ENCODE results near the gene VDR. TPM values are rescaled to one million over a fixed set of nuclear protein-coding genes. Genes with fewer than 3 reads are reported as not detected.

VDR gene
- polyA plus RNA-seq, 3 donors, result 6.0 to 14.8 (median 12.8) TPM

- Mint-ChIP-seq H3K27ac (no peak overlapping the region), H3K36me3 (no peaks in the 10 kb centered on the region), H3K9me3 (no peaks in the 10 kb centered on the region), H3K4me1 (peaks cover 48% of the 10 kb centered on the region), H3K27me3 (ENCODE audit: low read depth in 3 of 3) (peaks cover 2 to 4% (median 4%) of the 10 kb centered on the region in 3 donors), H3K4me3 (no peak overlapping the region)
- WGBS (ENCODE audit: insufficient coverage), result 100% methylated on average over 1 of the region's 3 CpGs
- no peak overlapping the region for H2AFZ ChIP-seq (ENCODE audit: insufficient read depth, low read depth, low read length, poor library complexity, severe bottlenecking)
- no peak overlapping the region for H3K27ac ChIP-seq (ENCODE audit: low read depth in 1 of 2, low read length in 2 of 2)
- H3K4me2 ChIP-seq (replicated peaks; ENCODE audit: extremely low read depth, low read length, poor library complexity, severe bottlenecking), result no peak overlapping the region
- no peak overlapping the region for H3K9ac ChIP-seq (ENCODE audit: insufficient read depth, low read length, poor library complexity, severe bottlenecking)
- H3K4me3 ChIP-seq (replicated peaks in 1 of 3; ENCODE audit: low read depth in 2 of 3, low read length in 3 of 3), result no peak overlapping the region
- TF ChIP-seq, protein P1, sequence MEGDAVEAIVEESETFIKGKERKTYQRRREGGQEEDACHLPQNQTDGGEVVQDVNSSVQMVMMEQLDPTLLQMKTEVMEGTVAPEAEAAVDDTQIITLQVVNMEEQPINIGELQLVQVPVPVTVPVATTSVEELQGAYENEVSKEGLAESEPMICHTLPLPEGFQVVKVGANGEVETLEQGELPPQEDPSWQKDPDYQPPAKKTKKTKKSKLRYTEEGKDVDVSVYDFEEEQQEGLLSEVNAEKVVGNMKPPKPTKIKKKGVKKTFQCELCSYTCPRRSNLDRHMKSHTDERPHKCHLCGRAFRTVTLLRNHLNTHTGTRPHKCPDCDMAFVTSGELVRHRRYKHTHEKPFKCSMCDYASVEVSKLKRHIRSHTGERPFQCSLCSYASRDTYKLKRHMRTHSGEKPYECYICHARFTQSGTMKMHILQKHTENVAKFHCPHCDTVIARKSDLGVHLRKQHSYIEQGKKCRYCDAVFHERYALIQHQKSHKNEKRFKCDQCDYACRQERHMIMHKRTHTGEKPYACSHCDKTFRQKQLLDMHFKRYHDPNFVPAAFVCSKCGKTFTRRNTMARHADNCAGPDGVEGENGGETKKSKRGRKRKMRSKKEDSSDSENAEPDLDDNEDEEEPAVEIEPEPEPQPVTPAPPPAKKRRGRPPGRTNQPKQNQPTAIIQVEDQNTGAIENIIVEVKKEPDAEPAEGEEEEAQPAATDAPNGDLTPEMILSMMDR (IDR thresholded peaks at IDR 0.05), result no peak
- no peaks in the 10 kb centered on the region for H3K9me3 ChIP-seq (replicated peaks in 1 of 2; ENCODE audit: control insufficient read depth in 1 of 2, insufficient read depth in 1 of 2, low read length in 2 of 2)
- intact Hi-C loops (cut with micrococcal nuclease), result loop anchor here (2.0 to 10.0 kb wide), 4 partner anchors 33 to 118 kb away; no protein-coding TSS in a partner anchor
- H4K20me1 ChIP-seq (ENCODE audit: insufficient read depth, low read length), result no peaks in the 10 kb centered on the region
- no peaks in the 10 kb centered on the region for H3K27me3 ChIP-seq (ENCODE audit: control insufficient read depth in 2 of 2, insufficient read depth in 2 of 2, low read length in 2 of 2)
- DNase-seq, result no peak
- no peaks in the 10 kb centered on the region for H3K36me3 ChIP-seq (replicated peaks in 1 of 2; ENCODE audit: control insufficient read depth in 1 of 2, insufficient read depth in 2 of 2, low read length in 2 of 2)
- H3K79me2 ChIP-seq (ENCODE audit: insufficient read depth, low read length), result no peaks in the 10 kb centered on the region
- H3K4me1 ChIP-seq (ENCODE audit: control insufficient read depth in 1 of 2, insufficient read depth in 2 of 2, low read length in 2 of 2), result peaks cover 29 to 43% of the 10 kb centered on the region in 2 donors
Measured at GRCh38 chr12:47835831-47836155, 69.0 kb downstream of the VDR start.

- Histone ChIP-seq H3K27me3 (ENCODE audit: control insufficient read depth in 2 of 2, insufficient read depth in 2 of 2, low read length in 2 of 2) (no peaks in the 10 kb centered on the region), H3K4me2 (replicated peaks; ENCODE audit: extremely low read depth, low read length, poor library complexity, severe bottlenecking) (peak overlapping the region; percentile 4), H3K9ac (ENCODE audit: insufficient read depth, low read length, poor library complexity, severe bottlenecking) (no peak overlapping the region), H4K20me1 (ENCODE audit: insufficient read depth, low read length) (no peaks in the 10 kb centered on the region), H3K9me3 (replicated peaks in 1 of 2; ENCODE audit: control insufficient read depth in 1 of 2, insufficient read depth in 1 of 2, low read length in 2 of 2) (no peaks in the 10 kb centered on the region), H3K79me2 (ENCODE audit: insufficient read depth, low read length) (no peaks in the 10 kb centered on the region), H3K4me1 (ENCODE audit: control insufficient read depth in 1 of 2, insufficient read depth in 2 of 2, low read length in 2 of 2) (peaks cover 35 to 49% of the 10 kb centered on the region in 2 donors), H3K36me3 (replicated peaks in 1 of 2; ENCODE audit: control insufficient read depth in 1 of 2, insufficient read depth in 2 of 2, low read length in 2 of 2) (no peaks in the 10 kb centered on the region), H3K27ac (ENCODE audit: low read depth in 1 of 2, low read length in 2 of 2) (no peak overlapping the region), H3K4me3 (replicated peaks in 1 of 3; ENCODE audit: low read depth in 2 of 3, low read length in 3 of 3) (no peak overlapping the region), H2AFZ (ENCODE audit: insufficient read depth, low read depth, low read length, poor library complexity, severe bottlenecking) (peak overlapping the region; percentile 17)
- Mint-ChIP-seq H3K27ac (peak overlapping the region in 1 of 7 donors; percentile 57), H3K4me3 (no peak overlapping the region), H3K27me3 (ENCODE audit: low read depth in 3 of 3) (peaks cover 1 to 4% (median 2%) of the 10 kb centered on the region in 3 donors), H3K36me3 (no peaks in the 10 kb centered on the region), H3K9me3 (no peaks in the 10 kb centered on the region), H3K4me1 (peaks cover 54% of the 10 kb centered on the region)
- no peak for DNase-seq
- 66% methylated on average over 10 of the region's 12 CpGs for WGBS (ENCODE audit: insufficient coverage)
- intact Hi-C loops (cut with micrococcal nuclease), result loop anchor here (5.0 to 10.0 kb wide), 3 partner anchors 33 to 118 kb away; no protein-coding TSS in a partner anchor
- TF ChIP-seq, protein P1 (IDR thresholded peaks at IDR 0.05), result no peak
Measured at GRCh38 chr12:47835006-47835830, 69.6 kb downstream of the VDR start.
